Liver (tissue), 3 donors: ENCODE results near the gene CST7.

Source experiments
- NR2F2 ChIP-seq: IDR thresholded peaks from 2 replicates; pipeline ENCODE4 v1.6.1; 2016; ENCODE audit warnings: antibody characterized with exemption
- YY1 ChIP-seq: IDR thresholded peaks from 2 replicates; pipeline ENCODE4 v1.6.1; 2016; ENCODE audit warnings: antibody characterized with exemption, mild to moderate bottlenecking
- TF ChIP-seq, protein P1 (sequence below): fragments of 150-350 bp; IDR thresholded peaks from 2 replicates; pipeline ENCODE4 v1.5.1; 2017; ENCODE audit warnings: improper control_type of control experiment, low read depth, low read length; ENCODE audit not compliant: missing input control
- TF ChIP-seq, protein P2 (sequence below): IDR thresholded peaks from 2 replicates; pipeline ENCODE4 v1.6.1; 2016; ENCODE audit warnings: antibody characterized with exemption
- TF ChIP-seq, protein P3 (sequence below): IDR thresholded peaks from 2 replicates; pipeline ENCODE4 v1.6.1; 2016; ENCODE audit warnings: antibody characterized with exemption
- donor health status: healthy.
- donor health status: healthy.

DNA sequence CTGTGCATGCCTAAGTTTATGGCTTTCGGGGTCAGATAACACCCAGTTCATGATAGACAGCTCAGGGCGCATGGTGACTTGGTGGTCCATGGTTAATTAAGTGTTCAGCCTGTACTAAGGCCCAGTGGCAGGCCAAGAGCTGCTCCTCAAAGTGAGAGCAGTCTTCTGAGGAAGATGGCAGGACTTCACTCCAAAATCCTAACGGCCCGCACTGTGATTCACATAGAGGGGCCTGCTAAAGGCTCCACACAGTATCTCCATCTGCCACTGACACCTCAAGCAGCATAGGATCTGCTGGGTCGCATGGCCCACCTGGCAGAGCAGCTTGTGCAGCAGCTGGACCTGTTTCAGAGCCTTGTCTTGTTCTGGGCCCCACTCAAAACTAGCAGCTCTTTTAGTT is 10.6 kb upstream of the CST7 start:
- TF ChIP-seq YY1, result no peak
- TF ChIP-seq NR2F2, result no peak
- TF ChIP-seq, protein P1, sequence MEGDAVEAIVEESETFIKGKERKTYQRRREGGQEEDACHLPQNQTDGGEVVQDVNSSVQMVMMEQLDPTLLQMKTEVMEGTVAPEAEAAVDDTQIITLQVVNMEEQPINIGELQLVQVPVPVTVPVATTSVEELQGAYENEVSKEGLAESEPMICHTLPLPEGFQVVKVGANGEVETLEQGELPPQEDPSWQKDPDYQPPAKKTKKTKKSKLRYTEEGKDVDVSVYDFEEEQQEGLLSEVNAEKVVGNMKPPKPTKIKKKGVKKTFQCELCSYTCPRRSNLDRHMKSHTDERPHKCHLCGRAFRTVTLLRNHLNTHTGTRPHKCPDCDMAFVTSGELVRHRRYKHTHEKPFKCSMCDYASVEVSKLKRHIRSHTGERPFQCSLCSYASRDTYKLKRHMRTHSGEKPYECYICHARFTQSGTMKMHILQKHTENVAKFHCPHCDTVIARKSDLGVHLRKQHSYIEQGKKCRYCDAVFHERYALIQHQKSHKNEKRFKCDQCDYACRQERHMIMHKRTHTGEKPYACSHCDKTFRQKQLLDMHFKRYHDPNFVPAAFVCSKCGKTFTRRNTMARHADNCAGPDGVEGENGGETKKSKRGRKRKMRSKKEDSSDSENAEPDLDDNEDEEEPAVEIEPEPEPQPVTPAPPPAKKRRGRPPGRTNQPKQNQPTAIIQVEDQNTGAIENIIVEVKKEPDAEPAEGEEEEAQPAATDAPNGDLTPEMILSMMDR, result no peak
- TF ChIP-seq, protein P2, sequence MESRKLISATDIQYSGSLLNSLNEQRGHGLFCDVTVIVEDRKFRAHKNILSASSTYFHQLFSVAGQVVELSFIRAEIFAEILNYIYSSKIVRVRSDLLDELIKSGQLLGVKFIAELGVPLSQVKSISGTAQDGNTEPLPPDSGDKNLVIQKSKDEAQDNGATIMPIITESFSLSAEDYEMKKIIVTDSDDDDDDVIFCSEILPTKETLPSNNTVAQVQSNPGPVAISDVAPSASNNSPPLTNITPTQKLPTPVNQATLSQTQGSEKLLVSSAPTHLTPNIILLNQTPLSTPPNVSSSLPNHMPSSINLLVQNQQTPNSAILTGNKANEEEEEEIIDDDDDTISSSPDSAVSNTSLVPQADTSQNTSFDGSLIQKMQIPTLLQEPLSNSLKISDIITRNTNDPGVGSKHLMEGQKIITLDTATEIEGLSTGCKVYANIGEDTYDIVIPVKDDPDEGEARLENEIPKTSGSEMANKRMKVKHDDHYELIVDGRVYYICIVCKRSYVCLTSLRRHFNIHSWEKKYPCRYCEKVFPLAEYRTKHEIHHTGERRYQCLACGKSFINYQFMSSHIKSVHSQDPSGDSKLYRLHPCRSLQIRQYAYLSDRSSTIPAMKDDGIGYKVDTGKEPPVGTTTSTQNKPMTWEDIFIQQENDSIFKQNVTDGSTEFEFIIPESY, result no peak
- TF ChIP-seq, protein P3, sequence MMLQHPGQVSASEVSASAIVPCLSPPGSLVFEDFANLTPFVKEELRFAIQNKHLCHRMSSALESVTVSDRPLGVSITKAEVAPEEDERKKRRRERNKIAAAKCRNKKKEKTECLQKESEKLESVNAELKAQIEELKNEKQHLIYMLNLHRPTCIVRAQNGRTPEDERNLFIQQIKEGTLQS, result no peak
